ENCODE data around the gene PBX1.

GRCh38 chr1:164688791-164689190 lies 129.8 kb downstream of the PBX1 start:
- TF ChIP-seq POLR2AphosphoS2 (IDR thresholded peaks at IDR 0.05; ENCODE audit: low read depth, low read length) = no peak
- TF ChIP-seq CTCF (IDR thresholded peaks at IDR 0.05 in 2 of 3, conservative IDR thresholded peaks at IDR 0.05 in 1 of 3; ENCODE audit: control insufficient read depth in 2 of 3, extremely low read depth in 1 of 3, insufficient read depth in 1 of 3, low read depth in 3 of 3, low read length in 3 of 3) = no peak
- TF ChIP-seq ZNF217 (IDR thresholded peaks at IDR 0.05) = no peak
- no peak for TF ChIP-seq FOXM1 (IDR thresholded peaks at IDR 0.05; ENCODE audit: low read depth, low read length)
- no peak for TF ChIP-seq GABPA (IDR thresholded peaks at IDR 0.05; ENCODE audit: low read depth)
- no peak for TF ChIP-seq ZNF592 (IDR thresholded peaks at IDR 0.05)
- no peak for TF ChIP-seq HCFC1 (IDR thresholded peaks at IDR 0.05; ENCODE audit: low read length)
- no peak for TF ChIP-seq JUND (IDR thresholded peaks at IDR 0.05; ENCODE audit: low read depth, low read length)
- no peak for TF ChIP-seq ZSCAN29 (IDR thresholded peaks at IDR 0.05)
- TF ChIP-seq MXI1 (IDR thresholded peaks at IDR 0.05; ENCODE audit: low read depth, low read length) = no peak
- TF ChIP-seq MYC (IDR thresholded peaks at IDR 0.05; ENCODE audit: insufficient read depth, insufficient read length, insufficient replicate concordance, low read length, severe bottlenecking) = no peak
- TF ChIP-seq BACH1 (IDR thresholded peaks at IDR 0.05; ENCODE audit: borderline replicate concordance) = no peak
